ENCODE data around the gene IQCN.

Gene IQCN

GRCh38 chr19:18225355-18225701 is 48.9 kb downstream of the IQCN start:
- Histone ChIP-seq H3K4me3 (ENCODE audit: low read length) (peak overlapping the region; percentile 72), H3K9me2 (replicated peaks; ENCODE audit: control insufficient read depth, low read length) (no peaks in the 10 kb centered on the region), H3F3A (ENCODE audit: control insufficient read depth, insufficient read depth) (peaks cover 7% of the 10 kb centered on the region), H3K4me1 (ENCODE audit: control insufficient read depth, low read length) (peaks cover 45% of the 10 kb centered on the region), H3K79me2 (ENCODE audit: control insufficient read depth, low read length) (no peaks in the 10 kb centered on the region), H4K20me1 (ENCODE audit: control insufficient read depth, insufficient read depth, low read depth, low read length) (peaks cover 4% of the 10 kb centered on the region; the same call in 1 of the 2 replicates), H3K9me3 (ENCODE audit: control insufficient read depth, insufficient read depth, low read length) (no peaks in the 10 kb centered on the region), H3K36me3 (ENCODE audit: control insufficient read depth, low read length) (no peaks in the 10 kb centered on the region), H3K27me3 (ENCODE audit: control insufficient read depth, low read length) (peaks cover 41% of the 10 kb centered on the region), H3K4me2 (ENCODE audit: low read length) (peak overlapping the region; percentile 66; the same call in 1 of the 2 replicates), H3K27ac (ENCODE audit: low read depth, low read length) (no peak overlapping the region)
- TF ChIP-seq EZH2phosphoT487 (IDR thresholded peaks at IDR 0.05; ENCODE audit: borderline replicate concordance, low read length), result no peak
- TF ChIP-seq, protein P1, sequence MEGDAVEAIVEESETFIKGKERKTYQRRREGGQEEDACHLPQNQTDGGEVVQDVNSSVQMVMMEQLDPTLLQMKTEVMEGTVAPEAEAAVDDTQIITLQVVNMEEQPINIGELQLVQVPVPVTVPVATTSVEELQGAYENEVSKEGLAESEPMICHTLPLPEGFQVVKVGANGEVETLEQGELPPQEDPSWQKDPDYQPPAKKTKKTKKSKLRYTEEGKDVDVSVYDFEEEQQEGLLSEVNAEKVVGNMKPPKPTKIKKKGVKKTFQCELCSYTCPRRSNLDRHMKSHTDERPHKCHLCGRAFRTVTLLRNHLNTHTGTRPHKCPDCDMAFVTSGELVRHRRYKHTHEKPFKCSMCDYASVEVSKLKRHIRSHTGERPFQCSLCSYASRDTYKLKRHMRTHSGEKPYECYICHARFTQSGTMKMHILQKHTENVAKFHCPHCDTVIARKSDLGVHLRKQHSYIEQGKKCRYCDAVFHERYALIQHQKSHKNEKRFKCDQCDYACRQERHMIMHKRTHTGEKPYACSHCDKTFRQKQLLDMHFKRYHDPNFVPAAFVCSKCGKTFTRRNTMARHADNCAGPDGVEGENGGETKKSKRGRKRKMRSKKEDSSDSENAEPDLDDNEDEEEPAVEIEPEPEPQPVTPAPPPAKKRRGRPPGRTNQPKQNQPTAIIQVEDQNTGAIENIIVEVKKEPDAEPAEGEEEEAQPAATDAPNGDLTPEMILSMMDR (IDR thresholded peaks at IDR 0.05; ENCODE audit: low read depth, low read length, poor library complexity, severe bottlenecking), result no peak

- no peaks in the 10 kb centered on the region for H3K9me2 ChIP-seq (replicated peaks; ENCODE audit: control insufficient read depth, low read length)
- H3F3A ChIP-seq (ENCODE audit: control insufficient read depth, insufficient read depth), result peaks cover 7% of the 10 kb centered on the region
- peaks cover 41% of the 10 kb centered on the region for H3K4me1 ChIP-seq (ENCODE audit: control insufficient read depth, low read length)
- peak overlapping the region; percentile 66 for H3K4me2 ChIP-seq (ENCODE audit: low read length)
- H4K20me1 ChIP-seq (ENCODE audit: control insufficient read depth, insufficient read depth, low read depth, low read length), result peaks cover 4% of the 10 kb centered on the region; the same call in 1 of the 2 replicates
- no peaks in the 10 kb centered on the region for H3K79me2 ChIP-seq (ENCODE audit: control insufficient read depth, low read length)
- peaks cover 47% of the 10 kb centered on the region for H3K27me3 ChIP-seq (ENCODE audit: control insufficient read depth, low read length)
- peak overlapping the region; percentile 72 for H3K4me3 ChIP-seq (ENCODE audit: low read length)
- no peaks in the 10 kb centered on the region for H3K36me3 ChIP-seq (ENCODE audit: control insufficient read depth, low read length)
- TF ChIP-seq EZH2phosphoT487 (IDR thresholded peaks at IDR 0.05; ENCODE audit: borderline replicate concordance, low read length), result no peak
- TF ChIP-seq, protein P1 (IDR thresholded peaks at IDR 0.05; ENCODE audit: low read depth, low read length, poor library complexity, severe bottlenecking), result no peak
- no peaks in the 10 kb centered on the region for H3K9me3 ChIP-seq (ENCODE audit: control insufficient read depth, insufficient read depth, low read length)
- H3K27ac ChIP-seq (ENCODE audit: low read depth, low read length), result no peak overlapping the region
These were observed 49.5 kb downstream of the IQCN start for GRCh38 chr19:18224525-18225354.

- TF ChIP-seq, protein P1 (IDR thresholded peaks at IDR 0.05; ENCODE audit: low read depth, low read length, poor library complexity, severe bottlenecking), result no peak
- TF ChIP-seq EZH2phosphoT487 (IDR thresholded peaks at IDR 0.05; ENCODE audit: borderline replicate concordance, low read length), result no peak
- Histone ChIP-seq H3K27me3 (ENCODE audit: control insufficient read depth, low read length) (peaks cover 53% of the 10 kb centered on the region), H3K27ac (ENCODE audit: low read depth, low read length) (no peak overlapping the region), H3K9me3 (ENCODE audit: control insufficient read depth, insufficient read depth, low read length) (no peaks in the 10 kb centered on the region), H3K4me2 (ENCODE audit: low read length) (peak overlapping the region; percentile 66), H3K36me3 (ENCODE audit: control insufficient read depth, low read length) (no peaks in the 10 kb centered on the region), H4K20me1 (ENCODE audit: control insufficient read depth, insufficient read depth, low read depth, low read length) (peaks cover 4% of the 10 kb centered on the region; the same call in 1 of the 2 replicates), H3F3A (ENCODE audit: control insufficient read depth, insufficient read depth) (peaks cover 7% of the 10 kb centered on the region), H3K4me1 (ENCODE audit: control insufficient read depth, low read length) (peaks cover 38% of the 10 kb centered on the region), H3K79me2 (ENCODE audit: control insufficient read depth, low read length) (no peaks in the 10 kb centered on the region), H3K9me2 (replicated peaks; ENCODE audit: control insufficient read depth, low read length) (no peaks in the 10 kb centered on the region), H3K4me3 (ENCODE audit: low read length) (peak overlapping the region; percentile 72)
These were observed 50.3 kb downstream of the IQCN start for GRCh38 chr19:18223860-18224524.
